Measurements from ENCODE around the gene INSYN1. TPM values are rescaled to one million over a fixed set of nuclear protein-coding genes. Genes with fewer than 3 reads are reported as not detected.
A peak's percentile ranks its signal among the peaks of the same experiment; 100 is the strongest.
"Not testable (repeated sequence)": the region's sequence is repeated elsewhere in the genome, so short reads cannot be mapped to it uniquely, and the experiment has no call there.

The INSYN1 gene
- total and polyA plus RNA-seq, 3 experiments from 2014 or later, result not detected

GRCh38 chr15:73709686-73710085, 43.5 kb downstream of the INSYN1 start:
- no peaks in the 10 kb centered on the region for H3K9me3 Mint-ChIP-seq
- H3K4me1 Mint-ChIP-seq, result no peaks in the 10 kb centered on the region
- Histone ChIP-seq H3K4me3 (ENCODE audit: low read length) (no peak overlapping the region), H3K4me1 (ENCODE audit: insufficient read depth, low read length) (no peaks in the 10 kb centered on the region), H3K9me3 (ENCODE audit: low read length) (no peaks in the 10 kb centered on the region), H3K36me3 (ENCODE audit: insufficient read depth, low read length) (no peaks in the 10 kb centered on the region), H3K27me3 (ENCODE audit: insufficient read depth, low read length, poor library complexity, severe bottlenecking) (no peaks in the 10 kb centered on the region), H3K27ac (ENCODE audit: low read depth, low read length) (no peak overlapping the region)
- H3K4me3 Mint-ChIP-seq, result no peak overlapping the region
- no peaks in the 10 kb centered on the region for H3K36me3 Mint-ChIP-seq
- no peak for DNase-seq
- CTCF ChIA-PET, result no interaction called here
- H3K27me3 Mint-ChIP-seq, result peaks cover 4 to 42% of the 10 kb centered on the region in 2 donors
- POLR2A ChIA-PET, result no interaction called here
- H3K27ac Mint-ChIP-seq, result no peak overlapping the region

- Mint-ChIP-seq H3K4me1 (no peaks in the 10 kb centered on the region), H3K4me3 (no peak overlapping the region), H3K27ac (no peak overlapping the region), H3K9me3 (no peaks in the 10 kb centered on the region), H3K27me3 (peaks cover 4 to 44% of the 10 kb centered on the region in 2 donors), H3K36me3 (no peaks in the 10 kb centered on the region)
- Histone ChIP-seq H3K36me3 (ENCODE audit: insufficient read depth, low read length) (no peaks in the 10 kb centered on the region), H3K4me1 (ENCODE audit: insufficient read depth, low read length) (no peaks in the 10 kb centered on the region), H3K27ac (ENCODE audit: low read depth, low read length) (no peak overlapping the region), H3K9me3 (ENCODE audit: low read length) (no peaks in the 10 kb centered on the region), H3K27me3 (ENCODE audit: insufficient read depth, low read length, poor library complexity, severe bottlenecking) (no peaks in the 10 kb centered on the region), H3K4me3 (ENCODE audit: low read length) (no peak overlapping the region)
- POLR2A ChIA-PET, result no interaction called here
- CTCF ChIA-PET, result no interaction called here
- DNase-seq, result no peak
Observed at GRCh38 chr15:73709241-73709640, 43.9 kb downstream of the INSYN1 start.

- no peaks in the 10 kb centered on the region for H3K4me1 Mint-ChIP-seq
- CTCF ChIA-PET, result interaction anchor here (2.4 kb wide), 1 partner anchor 32 kb away, joined by 11 read pairs; no protein-coding TSS in a partner anchor
Observed at GRCh38 chr15:73708691-73709090, 44.5 kb downstream of the INSYN1 start.

GRCh38 chr15:73704869-73705645, 48.1 kb downstream of the INSYN1 start:
- no peaks in the 10 kb centered on the region for H3K4me1 ChIP-seq (ENCODE audit: insufficient read depth, low read length)
- H3K27me3 ChIP-seq (ENCODE audit: insufficient read depth, low read length, poor library complexity, severe bottlenecking), result no peaks in the 10 kb centered on the region
- peaks cover 0 to 3% (median 2%) of the 10 kb centered on the region in 3 donors for H3K4me1 Mint-ChIP-seq
- H3K27me3 Mint-ChIP-seq, result peaks cover 11 to 37% of the 10 kb centered on the region in 2 donors
- no peak overlapping the region for H3K4me3 Mint-ChIP-seq
- no peak overlapping the region for H3K27ac ChIP-seq (ENCODE audit: low read depth, low read length)
- no peaks in the 10 kb centered on the region for H3K36me3 ChIP-seq (ENCODE audit: insufficient read depth, low read length)
- POLR2A ChIA-PET, result no interaction called here
- no peaks in the 10 kb centered on the region for H3K9me3 ChIP-seq (ENCODE audit: low read length)
- CTCF ChIA-PET, result interaction anchor here (1.3 to 2.3 kb wide), 4 partner anchors 14 to 68 kb away, joined by 3 to 18 read pairs (median 6); no protein-coding TSS in a partner anchor
- DNase-seq, result peak; percentile 30 to 63 (median 35)
- H3K36me3 Mint-ChIP-seq, result no peaks in the 10 kb centered on the region
- peak overlapping the region in 1 of 8 donors; percentile 5 for H3K27ac Mint-ChIP-seq
- no peaks in the 10 kb centered on the region for H3K9me3 Mint-ChIP-seq
- no peak overlapping the region for H3K4me3 ChIP-seq (ENCODE audit: low read length)

More at GRCh38 chr15:73708691-73709090, 44.5 kb downstream of the INSYN1 start:
- Histone ChIP-seq H3K9me3 (ENCODE audit: low read length) (no peaks in the 10 kb centered on the region), H3K36me3 (ENCODE audit: insufficient read depth, low read length) (no peaks in the 10 kb centered on the region), H3K4me3 (ENCODE audit: low read length) (no peak overlapping the region), H3K27me3 (ENCODE audit: insufficient read depth, low read length, poor library complexity, severe bottlenecking) (no peaks in the 10 kb centered on the region), H3K27ac (ENCODE audit: low read depth, low read length) (no peak overlapping the region), H3K4me1 (ENCODE audit: insufficient read depth, low read length) (no peaks in the 10 kb centered on the region)
- Mint-ChIP-seq H3K36me3 (no peaks in the 10 kb centered on the region), H3K4me3 (no peak overlapping the region), H3K27me3 (peaks cover 7 to 42% of the 10 kb centered on the region in 2 donors), H3K9me3 (no peaks in the 10 kb centered on the region), H3K27ac (no peak overlapping the region)
- POLR2A ChIA-PET, result no interaction called here
- no peak for DNase-seq

GRCh38 chr15:73704142-73704868, 48.8 kb downstream of the INSYN1 start:
- CTCF ChIA-PET, result interaction anchor here (1.3 to 10.2 kb wide), 5 partner anchors 13 to 67 kb away, joined by 3 to 161 read pairs (median 9); partner anchors contain the start of gene CD276
- H3K36me3 Mint-ChIP-seq; H3K27me3 ChIP-seq (ENCODE audit: insufficient read depth, low read length, poor library complexity, severe bottlenecking); H3K4me1 Mint-ChIP-seq; POLR2A ChIA-PET; H3K27ac ChIP-seq (ENCODE audit: low read depth, low read length); H3K9me3 Mint-ChIP-seq; H3K4me3 Mint-ChIP-seq; DNase-seq; H3K4me1 ChIP-seq (ENCODE audit: insufficient read depth, low read length); H3K36me3 ChIP-seq (ENCODE audit: insufficient read depth, low read length); H3K9me3 ChIP-seq (ENCODE audit: low read length); H3K4me3 ChIP-seq (ENCODE audit: low read length): not testable (repeated sequence)
- Mint-ChIP-seq H3K27ac (peak overlapping the region in 1 of 8 donors; percentile 5), H3K27me3 (peaks cover 11 to 39% of the 10 kb centered on the region in 2 donors)

DNA sequence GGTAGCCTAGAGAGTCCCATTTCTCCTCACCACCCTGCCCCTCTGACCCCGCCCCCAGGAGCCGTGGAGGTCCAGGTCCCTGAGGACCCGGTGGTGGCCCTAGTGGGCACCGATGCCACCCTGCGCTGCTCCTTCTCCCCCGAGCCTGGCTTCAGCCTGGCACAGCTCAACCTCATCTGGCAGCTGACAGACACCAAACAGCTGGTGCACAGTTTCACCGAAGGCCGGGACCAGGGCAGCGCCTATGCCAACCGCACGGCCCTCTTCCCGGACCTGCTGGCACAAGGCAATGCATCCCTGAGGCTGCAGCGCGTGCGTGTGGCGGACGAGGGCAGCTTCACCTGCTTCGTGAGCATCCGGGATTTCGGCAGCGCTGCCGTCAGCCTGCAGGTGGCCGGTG, 49.5 kb downstream of the INSYN1 start:
- H3K4me3 Mint-ChIP-seq; H3K9me3 ChIP-seq (ENCODE audit: low read length); H3K9me3 Mint-ChIP-seq; H3K4me1 Mint-ChIP-seq; H3K27ac Mint-ChIP-seq; H3K36me3 Mint-ChIP-seq; H3K4me3 ChIP-seq (ENCODE audit: low read length); H3K27ac ChIP-seq (ENCODE audit: low read depth, low read length); DNase-seq; H3K36me3 ChIP-seq (ENCODE audit: insufficient read depth, low read length); H3K4me1 ChIP-seq (ENCODE audit: insufficient read depth, low read length); H3K27me3 ChIP-seq (ENCODE audit: insufficient read depth, low read length, poor library complexity, severe bottlenecking); POLR2A ChIA-PET: not testable (repeated sequence)
- H3K27me3 Mint-ChIP-seq, result peaks cover 15 to 38% of the 10 kb centered on the region in 2 donors
- CTCF ChIA-PET, result interaction anchor here (1.8 to 10.2 kb wide), 2 partner anchors 12 to 23 kb away, joined by 4 to 161 read pairs; partner anchors contain the start of gene CD276

DNA sequence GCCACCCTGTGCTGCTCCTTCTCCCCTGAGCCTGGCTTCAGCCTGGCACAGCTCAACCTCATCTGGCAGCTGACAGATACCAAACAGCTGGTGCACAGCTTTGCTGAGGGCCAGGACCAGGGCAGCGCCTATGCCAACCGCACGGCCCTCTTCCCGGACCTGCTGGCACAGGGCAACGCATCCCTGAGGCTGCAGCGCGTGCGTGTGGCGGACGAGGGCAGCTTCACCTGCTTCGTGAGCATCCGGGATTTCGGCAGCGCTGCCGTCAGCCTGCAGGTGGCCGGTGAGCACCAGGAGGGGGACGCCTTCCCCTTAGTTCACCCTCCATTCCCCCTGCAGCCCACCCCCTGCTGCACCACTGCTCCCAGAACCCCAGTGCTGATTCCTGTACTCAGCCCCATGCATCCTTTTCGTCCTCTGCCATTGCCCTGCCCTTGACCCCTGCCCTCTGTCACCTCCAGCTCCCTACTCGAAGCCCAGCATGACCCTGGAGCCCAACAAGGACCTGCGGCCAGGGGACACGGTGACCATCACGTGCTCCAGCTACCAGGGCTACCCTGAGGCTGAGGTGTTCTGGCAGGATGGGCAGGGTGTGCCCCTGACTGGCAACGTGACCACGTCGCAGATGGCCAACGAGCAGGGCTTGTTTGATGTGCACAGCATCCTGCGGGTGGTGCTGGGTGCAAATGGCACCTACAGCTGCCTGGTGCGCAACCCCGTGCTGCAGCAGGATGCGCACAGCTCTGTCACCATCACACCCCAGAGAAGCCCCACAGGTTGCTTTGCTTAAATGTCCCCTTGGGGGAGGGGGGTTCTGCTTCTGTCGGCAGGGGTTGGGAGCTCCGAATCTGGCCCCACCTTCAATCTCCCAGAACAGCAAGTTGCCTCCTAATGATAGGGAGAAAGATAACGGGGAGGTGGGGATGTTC, 50.6 kb downstream of the INSYN1 start:
- H3K4me3 ChIP-seq (ENCODE audit: low read length); H3K36me3 Mint-ChIP-seq; H3K4me1 ChIP-seq (ENCODE audit: insufficient read depth, low read length); H3K4me3 Mint-ChIP-seq; DNase-seq; H3K27ac ChIP-seq (ENCODE audit: low read depth, low read length); H3K36me3 ChIP-seq (ENCODE audit: insufficient read depth, low read length); POLR2A ChIA-PET; H3K9me3 ChIP-seq (ENCODE audit: low read length); H3K9me3 Mint-ChIP-seq; H3K27ac Mint-ChIP-seq; H3K27me3 ChIP-seq (ENCODE audit: insufficient read depth, low read length, poor library complexity, severe bottlenecking): not testable (repeated sequence)
- peaks cover 11 to 30% of the 10 kb centered on the region in 2 donors for H3K27me3 Mint-ChIP-seq
- H3K4me1 Mint-ChIP-seq, result peaks cover 6 to 10% (median 10%) of the 10 kb centered on the region in 3 donors
- CTCF ChIA-PET, result interaction anchor here (10.2 kb wide), 1 partner anchor 22 kb away, joined by 161 read pairs; the partner anchor contains the start of gene CD276
